GM18505 (cell line): ENCODE data around the gene ZNF526.

Experiments
- ATAC-seq: cut with Tn5 transposase; IDR thresholded peaks from one replicate; pipeline ENCODE4 v1.9.1; 2021; ENCODE audit not compliant: unreplicated experiment
- POLR2A ChIP-seq: IDR thresholded peaks from 4 replicates; pipeline ENCODE4 v1.6.1; 2011; ENCODE audit warnings: borderline replicate concordance; ENCODE audit not compliant: insufficient read depth, insufficient read length; ENCODE audit errors: extremely low read depth

Gene ZNF526

GRCh38 chr19:42184401-42184861 lies 35.7 kb upstream of the ZNF526 start:
- TF ChIP-seq POLR2A = no peak
- ATAC-seq = no peak

DNA sequence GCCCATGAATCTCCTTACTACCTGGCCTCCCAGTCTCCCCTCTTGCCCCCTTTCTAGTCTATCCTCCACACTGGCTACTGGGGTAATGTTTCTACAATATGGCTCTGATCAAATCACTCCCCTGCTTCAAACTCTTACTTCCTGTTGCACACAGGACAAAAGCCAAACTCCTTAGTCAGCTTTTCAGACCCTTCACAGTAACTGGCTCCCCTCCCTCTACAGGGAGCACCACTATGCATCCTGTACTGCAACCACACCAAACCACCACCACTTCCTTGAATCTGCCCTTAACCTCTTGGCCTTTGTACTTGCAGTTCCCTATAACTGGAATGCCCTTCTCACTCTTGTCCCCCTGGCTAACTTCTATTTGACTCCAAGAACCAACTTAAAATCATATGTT lies 34.8 kb upstream of the ZNF526 start:
- no peak for TF ChIP-seq POLR2A
- no peak for ATAC-seq

- ATAC-seq = no peak
- no peak for TF ChIP-seq POLR2A
Measured at GRCh38 chr19:42188665-42189064, 31.4 kb upstream of the ZNF526 start.

DNA sequence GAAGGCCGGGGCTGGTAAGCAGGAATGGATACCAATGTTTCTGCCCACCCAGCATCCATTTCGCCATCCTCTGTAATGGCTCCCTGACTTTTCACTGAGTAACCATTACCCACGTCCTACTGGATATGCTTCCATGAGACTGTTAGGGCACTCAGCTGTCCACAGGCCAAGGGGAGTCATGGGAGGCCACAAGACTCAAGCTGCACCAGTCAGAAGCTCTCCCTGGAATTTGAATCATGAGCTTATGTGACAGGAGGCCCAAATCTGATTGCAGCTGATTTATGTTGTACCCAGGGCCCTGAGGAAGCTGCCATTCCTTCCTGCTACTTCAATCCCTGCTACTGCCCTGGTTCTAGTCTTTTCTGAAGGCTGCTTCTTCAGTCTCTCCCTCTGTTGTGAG lies 31.0 kb upstream of the ZNF526 start:
- ATAC-seq = no peak
- TF ChIP-seq POLR2A = no peak

- TF ChIP-seq POLR2A = no peak
- ATAC-seq = no peak
Measured at GRCh38 chr19:42191330-42191729, 28.8 kb upstream of the ZNF526 start.

DNA sequence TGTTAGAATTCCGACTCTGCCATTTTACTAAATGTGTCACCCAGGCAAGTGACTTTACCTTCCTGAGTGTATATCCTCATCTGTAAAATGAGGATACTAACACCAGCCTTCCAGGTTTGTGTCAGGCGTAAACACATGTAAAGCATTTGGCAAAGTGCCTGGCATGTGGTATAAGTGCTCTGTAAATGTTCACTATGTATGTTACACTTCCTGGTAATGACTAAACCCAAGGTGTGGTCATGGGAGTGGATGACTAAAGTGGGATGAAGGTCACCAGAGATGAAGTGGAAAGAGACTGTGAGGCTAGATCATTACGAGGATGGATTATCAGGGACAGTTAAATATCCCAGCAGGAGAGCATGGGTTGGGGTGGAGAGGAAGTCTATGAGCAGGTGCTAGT lies 28.3 kb upstream of the ZNF526 start:
- ATAC-seq = no peak
- TF ChIP-seq POLR2A = no peak

DNA sequence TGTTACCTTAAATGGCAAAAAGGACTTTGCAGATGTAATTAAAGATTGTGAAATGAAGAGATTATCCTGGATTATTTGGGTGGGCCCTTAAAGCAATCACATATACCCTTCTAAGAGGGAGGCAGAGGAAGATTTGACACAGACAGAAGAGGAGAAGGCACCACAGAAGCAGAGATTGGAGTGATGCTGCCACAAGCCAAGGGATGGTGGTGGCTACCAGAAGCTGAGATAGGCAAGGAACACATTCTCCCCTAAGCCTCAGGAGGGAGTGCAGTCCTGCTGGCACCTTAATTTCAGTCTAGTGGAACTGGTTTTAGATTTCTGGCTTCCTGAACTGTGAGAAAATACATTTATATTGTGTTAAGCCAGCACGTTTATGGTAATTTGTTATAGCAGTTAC lies 26.8 kb upstream of the ZNF526 start:
- TF ChIP-seq POLR2A = no peak
- ATAC-seq = no peak

DNA sequence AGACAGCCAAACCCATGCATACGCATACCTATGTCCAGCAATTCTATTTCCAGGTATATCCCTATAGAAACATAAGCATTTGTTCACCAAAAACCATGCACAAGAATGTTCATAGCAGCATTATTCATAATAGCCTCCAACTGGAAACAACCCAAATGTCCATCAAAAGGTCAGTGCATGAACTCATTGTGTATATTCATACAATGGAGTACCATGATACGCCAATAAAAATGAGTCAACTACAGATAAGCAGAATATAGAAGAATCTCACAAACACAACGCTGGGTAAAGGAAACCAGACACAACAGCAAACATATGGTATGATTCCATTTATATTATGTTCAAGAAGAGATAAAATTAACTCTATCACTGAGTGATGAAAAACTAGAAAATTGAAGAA lies 26.4 kb upstream of the ZNF526 start:
- TF ChIP-seq POLR2A = no peak
- ATAC-seq = no peak

DNA sequence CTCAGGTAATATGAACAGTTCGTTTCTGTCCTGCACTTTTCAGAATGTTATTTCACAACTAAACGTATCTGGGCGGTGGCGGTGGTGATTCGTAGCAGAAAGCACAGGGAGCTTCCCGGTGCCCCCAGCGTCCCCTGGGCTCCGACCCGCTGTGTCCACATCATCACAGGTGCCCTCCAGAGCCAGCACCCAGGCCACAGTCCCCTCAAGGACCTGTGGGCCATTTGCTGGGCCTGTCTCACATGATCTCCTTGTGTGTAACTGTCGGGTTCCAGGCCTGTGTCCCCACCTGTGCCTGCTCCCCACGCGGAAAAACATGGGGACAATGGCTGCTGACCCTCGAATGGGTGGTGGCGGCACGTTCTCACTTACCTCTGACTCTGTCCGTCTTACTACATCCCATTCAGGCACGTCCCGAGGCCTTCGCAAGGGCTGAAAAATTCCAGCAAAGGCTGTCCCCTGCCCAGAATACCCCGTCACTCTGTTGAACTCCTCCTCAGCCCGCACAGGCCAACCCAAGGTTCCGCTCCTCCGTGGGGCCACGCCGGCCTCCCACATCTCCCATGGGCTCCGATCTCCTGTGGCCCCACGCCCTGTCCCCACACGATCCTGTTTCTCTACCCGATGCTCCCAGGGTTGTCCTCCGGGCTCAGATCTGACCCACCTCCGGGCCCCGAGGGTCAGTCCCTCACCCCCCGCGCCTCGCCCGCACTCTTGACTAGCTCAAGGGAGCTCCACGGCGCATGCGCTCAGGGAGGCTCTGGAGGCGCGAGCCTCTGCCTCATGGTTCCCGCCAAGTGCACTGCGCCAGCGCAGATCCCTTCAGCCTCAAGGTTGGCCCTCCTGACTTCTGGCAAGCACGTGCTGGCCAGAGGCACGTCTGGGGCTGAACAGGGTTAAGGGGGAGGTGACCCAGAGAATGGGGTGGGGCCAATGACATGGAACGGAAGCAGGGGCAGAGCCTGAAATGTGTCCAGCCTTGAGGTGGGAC lies 23.8 kb upstream of the ZNF526 start:
- no peak for TF ChIP-seq POLR2A
- no peak for ATAC-seq

DNA sequence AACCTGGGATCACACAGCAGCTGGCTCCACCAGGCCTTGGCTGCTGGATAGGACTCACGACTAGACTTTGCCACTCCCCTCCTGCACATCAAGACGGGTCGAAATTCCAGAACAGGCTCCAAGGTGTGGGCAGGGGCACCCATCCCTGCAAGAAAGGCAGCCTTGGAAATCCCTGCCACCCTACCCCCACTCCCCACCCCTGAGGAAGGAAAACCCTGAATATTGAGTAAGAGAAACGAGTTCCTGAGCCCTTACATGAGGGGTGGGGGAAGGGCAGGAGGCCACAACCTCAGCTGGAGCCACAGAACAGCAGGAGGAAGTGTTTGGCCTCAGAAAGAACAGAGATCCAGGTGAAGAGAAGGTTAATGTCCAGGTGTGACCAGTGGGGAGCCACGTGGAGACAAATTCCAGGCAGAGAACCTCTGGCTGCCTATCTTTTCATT lies 22.7 kb upstream of the ZNF526 start:
- no peak for ATAC-seq
- TF ChIP-seq POLR2A = no peak

DNA sequence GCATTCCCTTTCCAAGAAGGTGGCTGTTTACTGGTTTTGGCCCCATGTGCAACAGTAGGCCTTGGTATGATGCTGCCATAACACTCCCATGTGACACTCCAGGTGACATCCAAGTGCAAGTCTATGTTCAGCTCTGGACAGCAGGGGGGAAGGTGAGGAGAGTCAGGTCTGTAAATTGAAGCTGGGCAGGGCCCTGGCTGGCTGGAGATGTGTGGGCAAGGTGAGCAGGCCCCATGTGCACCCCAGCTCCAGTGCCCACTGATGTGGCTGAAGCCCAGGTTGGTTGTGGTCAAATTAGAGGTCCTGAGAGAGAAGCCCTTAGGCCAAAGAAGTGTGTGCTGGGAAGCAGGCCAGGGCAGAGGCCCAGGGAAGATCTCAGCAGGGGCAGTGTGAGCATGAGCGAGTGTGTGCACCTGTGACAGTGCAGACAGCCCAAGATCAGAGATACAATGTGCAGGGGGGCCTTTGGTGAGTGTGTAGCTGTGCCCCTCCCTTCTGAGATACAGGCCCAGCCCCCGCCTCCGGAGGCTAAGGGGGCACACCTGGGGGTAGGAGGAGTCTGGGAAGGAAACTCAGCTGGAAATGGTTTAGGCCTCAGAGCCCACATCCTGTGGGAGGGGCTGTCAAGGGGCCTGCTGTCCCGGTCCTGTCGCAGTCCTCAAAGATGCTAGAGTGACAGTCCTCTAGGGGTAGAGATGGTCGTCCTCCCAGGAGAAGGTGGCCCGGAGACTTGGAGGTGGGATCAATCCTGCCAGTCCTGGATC lies 21.3 kb upstream of the ZNF526 start:
- peak; percentile 63 for TF ChIP-seq POLR2A
- ATAC-seq = peak; percentile 47

- ATAC-seq = peak; percentile 26
- TF ChIP-seq POLR2A = peak; percentile 34
Measured at GRCh38 chr19:42199440-42200115, 20.5 kb upstream of the ZNF526 start.

DNA sequence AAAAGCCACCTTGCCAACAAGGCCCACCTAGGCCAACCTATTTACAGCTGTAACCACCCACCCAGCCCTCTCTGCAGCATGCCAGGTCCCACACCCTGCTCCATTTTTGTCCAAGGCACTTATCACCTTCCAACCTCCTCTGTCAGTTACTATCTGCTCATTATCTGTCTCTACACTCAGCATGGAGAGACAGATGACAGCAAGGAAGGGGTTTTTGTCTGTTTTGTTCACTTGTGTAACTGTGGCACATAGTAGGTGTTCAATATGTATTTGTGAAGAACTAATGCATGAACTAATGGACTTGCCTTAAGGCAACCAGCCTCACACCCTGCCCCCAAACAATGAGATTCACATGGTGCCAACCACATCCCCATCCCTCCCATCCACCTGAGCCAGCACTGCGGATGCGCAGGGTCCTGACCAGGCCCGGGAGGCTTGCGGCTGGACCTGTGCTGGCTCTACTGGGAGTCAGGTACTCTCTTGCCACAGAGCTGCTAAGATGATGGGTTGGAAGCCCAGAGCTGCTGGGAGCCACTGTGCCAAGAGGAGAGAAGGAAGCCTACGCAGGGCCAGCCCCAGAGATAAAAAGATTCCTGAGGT lies 19.9 kb upstream of the ZNF526 start:
- no peak for TF ChIP-seq POLR2A
- no peak for ATAC-seq
